Stimulated activated CD8-positive, alpha-beta memory T cell treated with anti-CD3 and anti-CD28 coated beads, Interleukin-2, amount 100 ng/mL, for 1 hour (primary cell): ENCODE results near the gene PHEX.

Experiments
- DNase-seq, 2 donors: peaks; one replicate each; pipeline ENCODE4 v3.0.0-alpha.2; 2020; ENCODE audit warnings: low read depth in 2 of 2

Gene PHEX

GRCh38 chrX:22032084-22032483 is at the start of gene PHEX:
PHEX (plus strand) TSS chrX:22032325; CDS start chrX:22033006, 681 bp downstream.
- no peak for DNase-seq

DNA sequence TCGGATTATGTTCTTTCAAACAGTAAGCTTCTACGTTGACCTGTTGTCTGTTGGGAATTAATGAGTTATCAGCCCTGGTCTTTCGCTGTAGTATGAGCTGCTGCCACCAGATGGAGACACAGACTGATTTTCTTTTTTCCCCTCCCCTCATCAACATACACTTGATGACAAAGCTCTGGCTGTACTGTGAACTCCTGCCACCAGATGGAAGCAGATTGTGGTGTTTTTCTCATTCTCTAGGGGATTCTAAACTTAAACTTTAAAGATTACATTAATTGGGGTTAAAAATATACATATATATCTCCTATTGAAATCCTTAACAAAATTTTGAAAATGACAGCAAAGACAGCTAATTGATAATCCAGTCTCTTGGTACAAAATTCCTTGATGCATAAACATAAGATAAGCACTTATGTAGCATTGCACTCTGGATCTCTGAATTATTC is 46.8 kb upstream of the PHEX start:
- peak; percentile 17 to 21 for DNase-seq

- no peak for DNase-seq
These were observed 45.5 kb upstream of the PHEX start for GRCh38 chrX:21986596-21986995.

GRCh38 chrX:21989384-21989783 is 42.7 kb upstream of the PHEX start:
- no peak for DNase-seq

- DNase-seq, result no peak
These were observed 41.3 kb upstream of the PHEX start for GRCh38 chrX:21990832-21991231.

DNA sequence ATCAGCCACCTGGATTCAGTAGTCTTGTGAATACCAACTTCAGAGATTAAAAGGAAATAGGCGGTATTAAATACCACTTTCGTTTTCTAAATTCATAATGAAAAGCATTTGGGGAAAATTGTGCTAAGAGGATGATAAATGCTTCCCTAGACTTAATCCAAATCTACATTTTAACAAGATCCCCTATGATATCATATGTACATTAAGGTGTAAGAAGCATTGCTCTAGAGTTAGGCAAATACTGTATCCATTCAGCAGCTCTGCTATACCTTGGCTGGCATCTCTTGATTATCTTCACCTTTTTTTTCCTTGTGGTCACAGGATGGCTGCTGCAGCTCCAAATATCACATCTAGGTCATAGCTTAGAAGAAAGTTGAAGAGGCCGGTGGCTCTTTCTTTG is 40.6 kb upstream of the PHEX start:
- DNase-seq, result no peak

DNA sequence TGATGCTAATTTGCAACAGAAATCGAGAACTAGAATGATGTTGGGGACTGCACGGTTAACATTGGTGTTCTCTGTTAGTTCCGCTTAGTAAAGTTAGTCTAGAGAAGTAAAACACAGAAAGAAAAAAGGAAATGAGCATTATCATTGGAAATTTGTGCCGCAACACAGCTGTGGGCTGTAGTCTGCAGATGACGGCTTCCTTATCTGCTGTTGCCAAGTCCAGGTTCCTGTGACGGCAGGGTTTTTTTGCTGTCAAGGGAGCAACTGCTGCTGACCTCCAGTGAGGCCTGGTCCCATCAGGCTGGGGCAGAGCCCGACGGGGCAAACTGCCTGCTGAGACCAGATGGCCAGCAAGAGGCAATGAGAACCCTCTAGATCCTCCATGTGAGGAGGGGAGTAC is 38.9 kb upstream of the PHEX start:
- no peak for DNase-seq

DNA sequence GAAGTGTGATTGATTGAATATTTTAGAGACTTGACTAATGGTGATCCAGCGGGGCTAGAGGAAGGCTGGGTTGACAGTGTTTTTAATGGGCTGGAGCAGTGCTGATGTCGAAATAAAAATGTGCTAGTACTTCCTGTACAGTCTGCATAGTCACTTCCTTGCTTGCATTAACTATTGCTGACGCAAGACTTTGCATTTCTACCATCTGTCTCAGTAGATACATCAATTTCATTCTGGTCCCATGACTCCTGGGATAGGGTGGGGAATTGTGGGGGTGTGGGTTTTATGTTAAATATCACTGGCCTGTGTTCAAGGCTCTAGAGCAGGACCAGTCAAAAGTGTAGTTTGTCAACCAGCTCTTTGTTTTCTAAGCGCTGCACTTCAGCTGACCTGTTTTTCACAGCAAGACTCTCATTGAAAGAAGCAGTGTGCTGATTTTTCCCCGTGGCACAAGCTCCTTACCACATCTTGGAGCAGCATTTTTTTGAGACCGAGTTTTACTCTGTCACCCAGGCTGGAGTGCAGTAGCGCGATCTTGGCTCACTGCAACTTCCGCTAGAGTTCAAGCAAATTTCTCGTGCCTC is 35.2 kb upstream of the PHEX start:
- DNase-seq, result no peak

- no peak for DNase-seq
These were observed 34.1 kb upstream of the PHEX start for GRCh38 chrX:21998037-21998436.

DNA sequence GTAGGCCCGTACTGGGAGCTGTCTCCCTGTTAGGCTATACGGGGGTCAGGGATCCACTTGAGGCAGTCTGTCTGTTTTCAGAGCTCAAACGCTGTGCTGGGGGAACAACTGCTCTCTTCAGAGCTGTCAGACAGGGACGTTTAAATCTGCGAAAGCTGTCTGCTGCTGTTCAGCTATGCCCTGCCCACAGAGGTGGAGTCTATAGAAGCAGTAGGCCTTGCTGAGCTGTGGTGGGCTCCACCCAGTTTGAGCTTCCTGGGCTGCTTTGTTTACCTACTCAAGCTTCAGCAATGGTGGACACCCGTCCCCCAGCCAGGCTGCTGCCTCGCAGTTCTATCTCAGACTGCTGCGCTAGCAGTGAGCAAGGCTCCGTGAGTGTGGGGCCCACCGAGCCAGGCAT is 27.3 kb upstream of the PHEX start:
- no peak for DNase-seq

- no peak for DNase-seq
These were observed 20.1 kb upstream of the PHEX start for GRCh38 chrX:22012051-22012450.

GRCh38 chrX:22012931-22013330 is 19.2 kb upstream of the PHEX start:
- DNase-seq, result no peak

- no peak for DNase-seq
These were observed 16.9 kb upstream of the PHEX start for GRCh38 chrX:22015139-22015750.

GRCh38 chrX:22021751-22022324 is 10.3 kb upstream of the PHEX start:
- no peak for DNase-seq

- no peak for DNase-seq
These were observed 7.5 kb upstream of the PHEX start for GRCh38 chrX:22024577-22024976.

DNA sequence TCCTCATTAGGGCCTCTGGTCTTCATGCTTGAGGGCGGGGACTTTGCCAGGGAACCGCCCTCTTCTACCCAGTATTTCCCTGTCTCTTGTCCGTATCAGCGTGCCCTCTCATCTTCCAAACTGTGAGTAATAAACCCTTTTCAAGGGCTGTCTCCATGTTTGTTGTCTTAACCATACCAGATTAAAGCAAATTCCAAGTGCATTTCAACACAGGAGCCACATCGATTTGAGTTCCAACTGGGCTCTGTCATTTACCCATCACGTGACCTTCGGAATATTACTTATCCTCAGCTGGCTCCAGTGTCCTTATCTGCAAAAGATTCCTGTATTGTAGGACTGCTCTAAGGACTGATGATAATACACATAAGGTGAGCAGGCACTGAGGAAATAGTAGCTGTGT is 6.4 kb upstream of the PHEX start:
- DNase-seq, result no peak

- no peak for DNase-seq
These were observed 5.4 kb upstream of the PHEX start for GRCh38 chrX:22026731-22027130.

GRCh38 chrX:22032506-22032905 is 381 bp downstream of the PHEX start:
- no peak for DNase-seq

- DNase-seq, result no peak
These were observed 1.7 kb downstream of the PHEX start for GRCh38 chrX:22033818-22034217.

DNA sequence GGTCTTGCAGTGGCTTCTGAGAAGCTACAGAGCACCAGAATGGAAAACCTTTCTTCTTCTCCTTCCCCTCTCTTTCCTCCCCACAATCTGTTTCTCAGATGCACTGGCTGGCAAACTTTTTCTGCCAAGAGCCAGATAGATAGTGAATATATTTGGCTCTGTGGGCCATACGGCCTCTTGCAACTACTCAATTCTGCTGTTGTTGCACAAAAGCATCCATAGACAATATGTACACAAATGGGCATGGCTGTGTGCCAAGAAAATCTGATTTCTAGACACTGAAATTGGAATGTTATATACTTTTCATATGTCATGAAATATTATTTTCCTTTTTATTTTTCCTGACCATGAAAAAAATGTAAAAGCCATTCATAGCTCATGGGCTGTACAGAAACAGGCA is 3.1 kb downstream of the PHEX start:
- no peak for DNase-seq

- no peak for DNase-seq
These were observed 5.1 kb downstream of the PHEX start for GRCh38 chrX:22037225-22037624.

DNA sequence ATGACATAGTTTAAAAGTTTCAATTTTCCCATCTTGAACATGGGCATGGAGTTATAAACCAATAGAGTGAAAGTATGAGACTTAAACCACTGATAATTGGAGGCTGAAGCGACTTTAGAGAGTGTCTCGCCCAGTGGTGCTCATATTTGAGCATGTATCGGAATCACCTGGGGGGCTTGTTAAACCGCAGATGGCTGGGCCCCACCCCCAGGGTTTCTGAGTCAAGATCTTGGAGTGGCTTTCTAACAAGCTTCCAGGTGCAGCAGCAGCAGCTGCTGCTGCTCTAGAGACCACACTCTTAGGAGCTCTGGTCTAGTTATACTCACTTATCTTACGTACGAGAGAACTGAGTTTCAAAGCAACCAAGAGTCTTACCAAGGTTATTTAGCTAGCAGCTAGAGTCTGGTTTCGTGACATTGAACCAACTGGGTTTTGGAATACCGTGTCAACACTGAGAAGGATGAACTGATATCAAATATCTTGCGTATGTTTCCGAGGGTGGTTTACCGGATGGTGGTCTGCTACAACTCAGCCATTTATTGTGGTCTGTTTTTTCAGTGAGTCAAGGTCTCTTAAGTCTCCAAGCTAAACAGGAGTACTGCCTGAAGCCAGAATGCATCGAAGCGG is 5.9 kb downstream of the PHEX start:
- DNase-seq, result no peak

DNA sequence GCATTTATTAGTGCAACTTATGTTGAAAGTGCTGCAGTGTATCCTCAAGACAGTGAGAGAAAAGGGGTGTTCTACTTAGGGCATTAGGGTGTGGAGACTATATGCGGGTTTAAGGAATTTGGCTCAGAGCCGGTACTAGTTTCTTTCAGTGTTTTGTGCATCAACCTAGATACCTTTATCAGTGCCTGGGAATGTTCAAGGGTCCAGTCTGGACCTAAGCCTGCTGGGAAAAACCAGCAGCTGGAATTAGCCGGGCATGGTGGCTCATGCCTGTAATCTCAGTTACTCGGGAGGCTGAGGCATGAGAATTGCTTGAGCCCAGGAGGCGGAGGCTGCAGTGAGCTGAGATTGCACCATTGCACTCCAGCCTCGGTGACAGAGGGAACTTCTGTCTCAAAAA is 7.4 kb downstream of the PHEX start:
- no peak for DNase-seq
